AG10803 (cell line): Measurements from ENCODE around the gene FBXW5.

Source experiments
- DNase-seq: peaks from one replicate; pipeline ENCODE4 v3.0.0; 2010; ENCODE audit warnings: low read depth
- H3K4me3 ChIP-seq: 2 replicates; pipeline ENCODE4 v1.5.1; 2011; ENCODE audit warnings: mild to moderate bottlenecking, low read length, control low read depth
- CTCF ChIP-seq: conservative IDR thresholded peaks from 2 replicates; pipeline ENCODE4 v1.5.1; 2011; ENCODE audit warnings: mild to moderate bottlenecking, low read length, control low read depth, inconsistent platforms

The FBXW5 gene

GRCh38 chr9:136964171-136964689 lies 19.7 kb upstream of the FBXW5 start:
- no peak for DNase-seq
- no peak overlapping the region for H3K4me3 ChIP-seq
- TF ChIP-seq CTCF: no peak

- DNase-seq: no peak
- TF ChIP-seq CTCF: no peak
- no peak overlapping the region for H3K4me3 ChIP-seq
Observed at GRCh38 chr9:136963751-136964150, 19.2 kb upstream of the FBXW5 start.

- TF ChIP-seq CTCF: no peak
- H3K4me3 ChIP-seq: no peak overlapping the region
- DNase-seq: no peak
Observed at GRCh38 chr9:136963341-136963740, 18.8 kb upstream of the FBXW5 start.

GRCh38 chr9:136962701-136963248 lies 18.2 kb upstream of the FBXW5 start:
- DNase-seq: no peak
- no peak for TF ChIP-seq CTCF
- H3K4me3 ChIP-seq: no peak overlapping the region

GRCh38 chr9:136962163-136962562 lies 17.6 kb upstream of the FBXW5 start:
- TF ChIP-seq CTCF: no peak
- DNase-seq: no peak
- no peak overlapping the region for H3K4me3 ChIP-seq

GRCh38 chr9:136961279-136962065 lies 16.9 kb upstream of the FBXW5 start:
- DNase-seq: no peak
- H3K4me3 ChIP-seq: no peak overlapping the region
- TF ChIP-seq CTCF: no peak

- no peak for TF ChIP-seq CTCF
- DNase-seq: no peak
- H3K4me3 ChIP-seq: no peak overlapping the region
Observed at GRCh38 chr9:136960938-136961275, 16.4 kb upstream of the FBXW5 start.
